ENCODE data around the gene CCL15. TPM values are rescaled to one million over a fixed set of nuclear protein-coding genes. Genes with fewer than 3 reads are reported as not detected.
A peak's percentile ranks its signal among the peaks of the same experiment; 100 is the strongest.

Gene CCL15
- total and polyA plus RNA-seq, 2 of the 13 experiments (the other 11 are each of a cell fraction or from before 2014, with no cell fraction given): 29.2 to 45.9 TPM

GRCh38 chr17:35981246-35981645, 20.1 kb downstream of the CCL15 start, which contains the start of gene CCL16 (continued):
- TF ChIP-seq THAP9 (CRISPR knock-in tag; IDR thresholded peaks at IDR 0.05; ENCODE audit: borderline replicate concordance) (no peak), ZBTB1 (CRISPR knock-in tag; IDR thresholded peaks at IDR 0.05; ENCODE audit: borderline replicate concordance) (no peak), MXD4 (CRISPR knock-in tag; IDR thresholded peaks at IDR 0.05) (no peak), MTA1 (CRISPR knock-in tag; IDR thresholded peaks at IDR 0.05; ENCODE audit: borderline replicate concordance) (no peak), KAT7 (CRISPR knock-in tag; IDR thresholded peaks at IDR 0.05; ENCODE audit: borderline replicate concordance) (no peak), ADNP (CRISPR knock-in tag; IDR thresholded peaks at IDR 0.05) (no peak), YY1 (IDR thresholded peaks at IDR 0.05; ENCODE audit: insufficient read depth, insufficient replicate concordance, low read depth, low read length) (no peak), ZBED4 (CRISPR knock-in tag; IDR thresholded peaks at IDR 0.05; ENCODE audit: borderline replicate concordance) (no peak), KDM1A (CRISPR knock-in tag; IDR thresholded peaks at IDR 0.05) (0 out of 2 replicates have a peak, but pooled peaks have one; percentile 38), JDP2 (CRISPR knock-in tag; IDR thresholded peaks at IDR 0.05; ENCODE audit: borderline replicate concordance) (no peak), ZNF709 (CRISPR knock-in tag; IDR thresholded peaks at IDR 0.05) (no peak), AHR (CRISPR knock-in tag; IDR thresholded peaks at IDR 0.05) (no peak), ZSCAN29 (CRISPR knock-in tag; conservative IDR thresholded peaks at IDR 0.05) (no peak), MEIS1 (CRISPR knock-in tag; IDR thresholded peaks at IDR 0.05; ENCODE audit: borderline replicate concordance) (no peak), ZNF75D (CRISPR knock-in tag; IDR thresholded peaks at IDR 0.05; ENCODE audit: borderline replicate concordance) (no peak), KDM6A (CRISPR knock-in tag; IDR thresholded peaks at IDR 0.05; ENCODE audit: low read depth) (no peak), KLF11 (CRISPR knock-in tag; IDR thresholded peaks at IDR 0.05) (no peak), CENPT (CRISPR knock-in tag; IDR thresholded peaks at IDR 0.05; ENCODE audit: low read depth) (no peak), ZNF441 (CRISPR knock-in tag; IDR thresholded peaks at IDR 0.05; ENCODE audit: borderline replicate concordance) (no peak), NBN (conservative IDR thresholded peaks at IDR 0.05) (no peak), SRSF1 (optimal IDR thresholded peaks at IDR 0.05; ENCODE audit: low read depth, low read length) (no peak), ZNF501 (CRISPR knock-in tag; IDR thresholded peaks at IDR 0.05) (no peak), TMF1 (CRISPR knock-in tag; IDR thresholded peaks at IDR 0.05; ENCODE audit: low read depth) (no peak), NR2C2 (CRISPR knock-in tag; IDR thresholded peaks at IDR 0.05; ENCODE audit: borderline replicate concordance) (no peak)
